H1 (cell line): ENCODE data around the gene OR12D1. TPM values are rescaled to one million over a fixed set of nuclear protein-coding genes. Genes with fewer than 3 reads are reported as not detected.

Source experiments
- CTCF ChIA-PET: fragments of 300-600 bp; sonication (Branson Sonifier 250); formaldehyde crosslinking; loops from one replicate; lab custom pipeline; 2021; ENCODE audit not compliant: partially characterized antibody; lab: Charles Lee
- POLR2A ChIA-PET: fragments of 300-600 bp; sonication (Branson Sonifier 250); formaldehyde crosslinking; loops from one replicate; lab custom pipeline; 2021; ENCODE audit warnings: inconsistent platforms; ENCODE audit not compliant: partially characterized antibody; lab: Charles Lee
- DNase-seq, 2 experiments: peaks; one replicate each; pipeline versions ENCODE4 v3.0.0 to v3.0.0-alpha.2; 2010 to 2022; ENCODE audit warnings: low spot score in 2 of 2, low read depth in 1 of 2, mixed read lengths in 1 of 2
- FAIRE-seq: peaks from 2 replicates; lab custom pipeline; 2011; peaks lifted over from hg19 to GRCh38; lab: Jason Lieb, UNC
- H2AFZ ChIP-seq: 2 replicates; pipeline ENCODE4 v1.8.1; 2012; ENCODE audit warnings: low read length, inconsistent platforms
- H2AK5ac ChIP-seq: 2 replicates; pipeline ENCODE4 v1.6.1; 2013; ENCODE audit warnings: low read depth, low read length
- H2BK120ac ChIP-seq: replicated peaks from 2 replicates; pipeline ENCODE3; 2013; ENCODE audit warnings: low read depth, low read length, inconsistent platforms
- H2BK12ac ChIP-seq: 2 replicates; pipeline ENCODE4 v1.6.1; 2013; ENCODE audit warnings: low read depth, low read length
- H2BK15ac ChIP-seq: 2 replicates; pipeline ENCODE4 v1.6.1; 2013; ENCODE audit warnings: low read length
- H2BK20ac ChIP-seq: 2 replicates; pipeline ENCODE4 v1.6.1; 2013; ENCODE audit warnings: low read length
- H2BK5ac ChIP-seq: 2 replicates; pipeline ENCODE4 v1.6.1; 2013; ENCODE audit warnings: low read depth, low read length
- H3K14ac ChIP-seq: 2 replicates; pipeline ENCODE4 v1.6.1; 2013; ENCODE audit warnings: inconsistent platforms; ENCODE audit not compliant: insufficient read length
- H3K18ac ChIP-seq: 2 replicates; pipeline ENCODE4 v1.6.1; 2013; ENCODE audit warnings: low read length; ENCODE audit errors: extremely low read depth
- H3K23ac ChIP-seq: 2 replicates; pipeline ENCODE4 v1.6.1; 2013; ENCODE audit warnings: inconsistent platforms; ENCODE audit not compliant: insufficient read length
- H3K23me2 ChIP-seq: 2 replicates; pipeline ENCODE4 v1.6.1; 2013; ENCODE audit warnings: low read depth, low read length
- H3K27ac ChIP-seq: 2 replicates; pipeline ENCODE4 v1.6.1; 2011; ENCODE audit warnings: low read depth, low read length, inconsistent platforms
- H3K27me3 ChIP-seq, 4 experiments: replicated peaks in 1 of 4; 1 replicate in 1 of 4; 2 replicates in 3 of 4; pipeline versions ENCODE4 v1.6.1 to v1.8.1; 2011 to 2013; ENCODE audit warnings: low read length in 3 of 4, mild to moderate bottlenecking in 3 of 4, inconsistent platforms in 2 of 4, mixed read lengths in 2 of 4, moderate library complexity in 1 of 4; ENCODE audit not compliant: control insufficient read depth in 3 of 4, insufficient read depth in 3 of 4; ENCODE audit errors: extremely low read depth in 1 of 4
- H3K36me3 ChIP-seq, 4 experiments: 2 replicates each; pipeline versions ENCODE4 v1.6.1 to v1.8.1; 2011 to 2013; ENCODE audit warnings: mild to moderate bottlenecking in 4 of 4, low read length in 3 of 4, moderate library complexity in 2 of 4, control low read depth in 1 of 4, inconsistent platforms in 1 of 4; ENCODE audit not compliant: insufficient read depth in 4 of 4, control insufficient read depth in 2 of 4
- H3K4ac ChIP-seq: replicated peaks from 2 replicates; pipeline ENCODE3; 2013; ENCODE audit warnings: low read length, low read depth, mixed read lengths, inconsistent platforms; ENCODE audit not compliant: insufficient read length
- H3K4me1 ChIP-seq, 4 experiments: replicated peaks in 1 of 4; 1 replicate in 1 of 4; 2 replicates in 3 of 4; pipeline versions ENCODE4 v1.6.1 to v1.8.1; 2011 to 2013; ENCODE audit warnings: low read length in 3 of 4, inconsistent platforms in 2 of 4, mixed read lengths in 1 of 4; ENCODE audit not compliant: insufficient read depth in 4 of 4, control insufficient read depth in 3 of 4
- H3K4me2 ChIP-seq, 2 experiments: 2 replicates each; pipeline versions ENCODE4 v1.6.1 to v1.8.1; 2011 to 2013; ENCODE audit warnings: low read depth in 2 of 2, low read length in 2 of 2, control low read depth in 1 of 2, inconsistent platforms in 1 of 2, mild to moderate bottlenecking in 1 of 2; ENCODE audit not compliant: insufficient read depth in 1 of 2
- H3K4me3 ChIP-seq, 4 experiments: fragments of 200-600, 300-600 bp in 1 of 4; sonication (generic), shearing (Covaris generic), sonication (Bioruptor Twin) in 1 of 4; 2 replicates each; pipeline versions ENCODE4 v1.5.1 to v1.8.1; 2011 to 2016; ENCODE audit warnings: low read length in 4 of 4, low read depth in 3 of 4, control low read depth in 2 of 4, inconsistent platforms in 2 of 4, mild to moderate bottlenecking in 2 of 4, mixed read lengths in 1 of 4, moderate library complexity in 1 of 4; ENCODE audit not compliant: insufficient read depth in 2 of 4; ENCODE audit errors: extremely low read depth in 1 of 4
- H3K56ac ChIP-seq: replicated peaks from 2 replicates; pipeline ENCODE3; 2013; ENCODE audit warnings: low read depth, mild to moderate bottlenecking, mixed read lengths, low read length, inconsistent platforms; ENCODE audit not compliant: insufficient read length
- H3K79me1 ChIP-seq: 2 replicates; pipeline ENCODE4 v1.6.1; 2013; ENCODE audit warnings: low read depth, low read length, control low read depth
- H3K79me2 ChIP-seq, 2 experiments: 2 replicates each; pipeline versions ENCODE4 v1.6.1 to v1.8.1; 2012 to 2013; ENCODE audit warnings: low read length in 2 of 2, mild to moderate bottlenecking in 2 of 2, inconsistent platforms in 1 of 2; ENCODE audit not compliant: insufficient read depth in 2 of 2, control insufficient read depth in 1 of 2
- H3K9ac ChIP-seq, 4 experiments: replicated peaks in 1 of 4; 1 replicate in 1 of 4; 2 replicates in 3 of 4; pipeline versions ENCODE4 v1.6.1 to v1.8.1; 2011 to 2013; ENCODE audit warnings: low read depth in 3 of 4, low read length in 3 of 4, control low read depth in 2 of 4, mild to moderate bottlenecking in 2 of 4, moderate library complexity in 2 of 4, inconsistent platforms in 1 of 4; ENCODE audit errors: extremely low read depth in 1 of 4
- H3K9me3 ChIP-seq, 2 experiments: 2 replicates each; pipeline versions ENCODE4 v1.6.1 to v1.8.1; 2012 to 2013; ENCODE audit warnings: mild to moderate bottlenecking in 2 of 2, moderate library complexity in 2 of 2, control low read depth in 1 of 2, inconsistent platforms in 1 of 2, low read depth in 1 of 2, low read length in 1 of 2, mixed read lengths in 1 of 2; ENCODE audit not compliant: insufficient read depth in 2 of 2
- H4K20me1 ChIP-seq, 2 experiments: replicated peaks in 1 of 2; 2 replicates each; pipeline versions ENCODE3 to v1.8.1; 2011 to 2013; ENCODE audit warnings: inconsistent platforms in 2 of 2, low read length in 2 of 2, mild to moderate bottlenecking in 1 of 2; ENCODE audit not compliant: insufficient read depth in 2 of 2, control insufficient read depth in 1 of 2
- H4K5ac ChIP-seq: 2 replicates; pipeline ENCODE4 v1.6.1; 2013; ENCODE audit warnings: low read length, low read depth, mixed read lengths, inconsistent platforms; ENCODE audit not compliant: insufficient read length
- H4K8ac ChIP-seq: 2 replicates; pipeline ENCODE4 v1.8.0; 2013; ENCODE audit warnings: mild to moderate bottlenecking, moderate library complexity, low read length, inconsistent platforms; ENCODE audit not compliant: insufficient read depth; ENCODE audit errors: extremely low read depth
- H4K91ac ChIP-seq: replicated peaks from 2 replicates; pipeline ENCODE3; 2013; ENCODE audit warnings: low read length, mixed read lengths, inconsistent platforms; ENCODE audit not compliant: insufficient read length
- WGBS, 2 experiments: shearing (Covaris generic) in 1 of 2; methylation state at CpG; one replicate each; pipeline versions ENCODE4 v1.1.6 to v1.1.7; 2013 to 2015; ENCODE audit warnings: low lambda C conversion rate in 2 of 2, mixed read lengths in 2 of 2, inconsistent platforms in 1 of 2, low coverage in 1 of 2, missing lambda C conversion rate in 1 of 2; ENCODE audit not compliant: insufficient replicate concordance in 2 of 2, insufficient coverage in 1 of 2, insufficient read length in 1 of 2; ENCODE audit errors: extremely low coverage in 1 of 2, missing lambda C conversion rate in 1 of 2; 5-methylcytosine and 5-hydroxymethylcytosine counted together
- polyA plus RNA-seq, 7 experiments: library from polyadenylated mRNA; depleted of rRNA in 3 of 7; stranded (reverse) in 5 of 7; unstranded in 2 of 7; fragments of >200 nt in 5 of 7; fragments of 200-250 nt in 2 of 7; gene quantifications; 1 replicate in 5 of 7; 2 replicates in 1 of 7; 4 replicates in 1 of 7; pipeline versions ENCODE4 v1.2.1 to v1.2.3, GENCODE V29; 2011 to 2013; ENCODE audit warnings: missing spikeins in 2 of 7, mixed read lengths in 2 of 7
- total RNA-seq: library from RNA; stranded (reverse); fragmentation: NEBNext Ultra II Directional; extraction: Animal tissue kit (Norgen Biotek cat#: 25700); gene quantifications from 2 replicates; pipeline ENCODE4 v1.2.1, GENCODE V29; 2021

Gene OR12D1
- total and polyA plus RNA-seq, 2 of the 8 experiments (the other 6 are each of a cell fraction or from before 2014, with no cell fraction given), result not detected

DNA sequence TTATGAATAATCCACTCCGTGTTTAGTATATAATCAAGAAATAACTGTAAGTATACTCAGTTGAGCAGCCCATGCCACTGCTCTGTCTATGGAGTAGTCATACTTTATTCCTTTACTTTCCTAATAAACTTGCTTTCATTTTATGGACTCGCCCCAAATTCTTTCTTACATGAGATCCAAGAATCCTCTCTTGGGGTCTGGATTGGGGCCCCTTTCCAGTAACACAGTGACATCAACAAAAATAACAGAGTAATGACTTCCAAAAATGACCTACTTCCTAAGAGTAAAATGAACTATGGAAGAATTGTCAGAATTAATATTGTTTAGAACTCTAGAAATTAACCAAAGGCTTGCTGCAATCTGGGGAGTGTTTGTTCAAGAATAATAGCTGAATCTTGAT, 51.1 kb downstream of the OR12D1 start:
- no peak overlapping the region for H4K5ac ChIP-seq
- H2BK12ac ChIP-seq, result no peak overlapping the region
- no peaks in the 10 kb centered on the region for H3K79me2 ChIP-seq
- H3K23me2 ChIP-seq, result no peaks in the 10 kb centered on the region
- H2BK20ac ChIP-seq, result no peak overlapping the region
- no peaks in the 10 kb centered on the region for H3K79me1 ChIP-seq
- CTCF ChIA-PET, result interaction anchor here (1.1 kb wide), 1 partner anchor 123 kb away, joined by 3 read pairs; no protein-coding TSS in a partner anchor
- H3K27me3 ChIP-seq, result no peaks in the 10 kb centered on the region
- H4K20me1 ChIP-seq, result no peaks in the 10 kb centered on the region
- H3K4ac ChIP-seq, result no peak overlapping the region
- H2BK5ac ChIP-seq, result no peak overlapping the region
- no peak overlapping the region for H3K27ac ChIP-seq
- FAIRE-seq, result no peak
- H3K18ac ChIP-seq, result no peak overlapping the region
- no peak overlapping the region for H3K4me3 ChIP-seq
- no peaks in the 10 kb centered on the region for H3K36me3 ChIP-seq
- H3K4me1 ChIP-seq, result no peaks in the 10 kb centered on the region; a peak in 1 of 7 replicates
- H3K4me2 ChIP-seq, result no peak overlapping the region
- DNase-seq, result no peak
- H4K91ac ChIP-seq, result no peak overlapping the region
- H2BK120ac ChIP-seq, result no peak overlapping the region
- no peak overlapping the region for H2BK15ac ChIP-seq
- H3K14ac ChIP-seq, result no peak overlapping the region
- no peak overlapping the region for H2AFZ ChIP-seq
- 96% methylated on average over 2 of the region's 2 CpGs; no CpG with 5 or more reads in 1 of the 2 experiments for WGBS, 2 experiments
- POLR2A ChIA-PET, result no interaction called here
- H3K9me3 ChIP-seq, result no peaks in the 10 kb centered on the region
- no peak overlapping the region for H4K8ac ChIP-seq
- no peak overlapping the region for H3K56ac ChIP-seq
- H2AK5ac ChIP-seq, result no peak overlapping the region
- H3K9ac ChIP-seq, result no peak overlapping the region
- H3K23ac ChIP-seq, result no peak overlapping the region
